ENCODE data around the gene AGK. TPM values are rescaled to one million over a fixed set of nuclear protein-coding genes. Genes with fewer than 3 reads are reported as not detected.
"Not testable (repeated sequence)": the region's sequence is repeated elsewhere in the genome, so short reads cannot be mapped to it uniquely, and the experiment has no call there.

AGK gene
- total RNA-seq, 1 donor = 43.2 TPM

DNA sequence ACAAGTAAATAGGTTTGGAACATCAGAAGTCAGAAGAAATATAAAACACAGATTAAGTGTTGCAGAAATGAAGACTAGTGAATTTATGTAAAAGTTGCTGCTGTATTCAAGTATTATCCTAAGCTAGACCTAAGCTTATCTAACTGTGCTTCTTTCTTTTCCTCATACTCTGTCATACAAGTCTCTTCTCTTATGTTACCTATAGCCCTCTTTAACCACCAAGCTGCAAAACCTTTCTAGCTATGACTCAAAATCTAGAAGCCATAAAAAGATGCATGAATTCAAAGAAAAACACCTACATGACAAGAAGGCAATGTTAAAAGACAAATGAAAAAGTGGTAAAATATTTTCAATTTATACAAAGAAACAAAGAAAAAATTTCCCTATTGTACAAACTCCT lies 127.8 kb downstream of the AGK start:
- no peak for DNase-seq (ENCODE audit: low read depth)
- H3K4me3 ChIP-seq (ENCODE audit: low read depth, low read length) = no peak overlapping the region
- TF ChIP-seq, protein P1, sequence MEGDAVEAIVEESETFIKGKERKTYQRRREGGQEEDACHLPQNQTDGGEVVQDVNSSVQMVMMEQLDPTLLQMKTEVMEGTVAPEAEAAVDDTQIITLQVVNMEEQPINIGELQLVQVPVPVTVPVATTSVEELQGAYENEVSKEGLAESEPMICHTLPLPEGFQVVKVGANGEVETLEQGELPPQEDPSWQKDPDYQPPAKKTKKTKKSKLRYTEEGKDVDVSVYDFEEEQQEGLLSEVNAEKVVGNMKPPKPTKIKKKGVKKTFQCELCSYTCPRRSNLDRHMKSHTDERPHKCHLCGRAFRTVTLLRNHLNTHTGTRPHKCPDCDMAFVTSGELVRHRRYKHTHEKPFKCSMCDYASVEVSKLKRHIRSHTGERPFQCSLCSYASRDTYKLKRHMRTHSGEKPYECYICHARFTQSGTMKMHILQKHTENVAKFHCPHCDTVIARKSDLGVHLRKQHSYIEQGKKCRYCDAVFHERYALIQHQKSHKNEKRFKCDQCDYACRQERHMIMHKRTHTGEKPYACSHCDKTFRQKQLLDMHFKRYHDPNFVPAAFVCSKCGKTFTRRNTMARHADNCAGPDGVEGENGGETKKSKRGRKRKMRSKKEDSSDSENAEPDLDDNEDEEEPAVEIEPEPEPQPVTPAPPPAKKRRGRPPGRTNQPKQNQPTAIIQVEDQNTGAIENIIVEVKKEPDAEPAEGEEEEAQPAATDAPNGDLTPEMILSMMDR (IDR thresholded peaks at IDR 0.05; ENCODE audit: insufficient read depth, low read depth, low read length) = no peak

DNA sequence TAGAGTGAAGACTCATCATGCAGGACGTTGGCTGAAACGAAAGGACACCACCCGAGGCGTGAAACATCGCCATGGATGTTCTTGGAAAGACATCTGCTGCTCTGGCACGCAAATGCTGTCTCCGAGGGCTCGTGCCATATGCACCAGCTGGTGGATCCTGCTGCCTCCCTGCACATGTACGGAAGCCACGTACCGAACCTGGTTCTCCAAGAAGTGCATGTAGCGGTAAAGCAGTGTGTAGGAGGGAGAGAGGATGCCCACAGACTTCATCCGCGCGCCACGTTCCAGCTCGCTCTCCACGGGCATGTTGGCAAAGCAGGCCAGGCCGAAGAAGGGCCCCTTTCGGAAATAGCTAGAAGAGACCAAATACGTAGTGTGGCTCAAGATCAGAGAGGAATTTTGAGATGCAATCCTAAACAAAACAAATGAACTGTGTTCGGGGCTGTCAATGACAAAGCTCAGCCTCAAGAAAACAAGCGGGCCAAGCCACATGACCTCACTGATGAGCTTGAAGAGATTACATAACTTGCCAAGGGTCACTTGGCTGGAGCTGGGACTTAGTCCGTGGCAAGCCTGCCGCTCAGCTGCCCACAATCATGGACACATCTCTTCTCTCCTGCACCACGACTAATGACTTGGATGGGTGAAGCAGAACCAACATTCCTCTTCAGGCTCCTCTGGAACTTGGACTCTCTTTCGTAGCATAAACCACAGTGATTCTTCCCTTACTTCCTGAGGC lies 134.2 kb downstream of the AGK start:
- H3K4me3 ChIP-seq (ENCODE audit: low read depth, low read length) = no peak overlapping the region
- DNase-seq (ENCODE audit: low read depth) = no peak
- TF ChIP-seq, protein P1 (IDR thresholded peaks at IDR 0.05; ENCODE audit: insufficient read depth, low read depth, low read length) = no peak

DNA sequence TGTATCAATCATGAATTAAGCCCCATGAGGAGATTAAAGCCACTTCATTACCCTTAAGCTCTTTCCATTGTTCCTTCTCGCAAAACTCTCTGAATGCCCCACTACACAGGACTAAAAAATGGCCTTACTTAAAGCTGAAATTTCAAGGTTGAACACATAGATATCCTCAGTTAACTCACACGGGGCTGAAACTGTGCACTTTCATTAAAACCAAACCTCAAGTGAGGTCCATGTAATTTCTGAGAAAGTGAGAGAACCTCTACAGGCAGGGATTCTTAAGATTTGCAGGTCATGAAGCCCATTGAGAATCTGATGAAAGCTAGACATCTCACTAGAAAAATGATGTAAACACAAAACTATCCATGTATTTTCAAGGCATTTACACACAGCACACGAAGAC lies 134.9 kb downstream of the AGK start:
- H3K4me3 ChIP-seq (ENCODE audit: low read depth, low read length) = no peak overlapping the region
- DNase-seq (ENCODE audit: low read depth) = no peak
- TF ChIP-seq, protein P1 (IDR thresholded peaks at IDR 0.05; ENCODE audit: insufficient read depth, low read depth, low read length) = no peak

GRCh38 chr7:141686670-141687069 lies 135.5 kb downstream of the AGK start:
- H3K4me3 ChIP-seq (ENCODE audit: low read depth, low read length) = no peak overlapping the region
- no peak for DNase-seq (ENCODE audit: low read depth)
- TF ChIP-seq, protein P1 (IDR thresholded peaks at IDR 0.05; ENCODE audit: insufficient read depth, low read depth, low read length) = no peak

DNA sequence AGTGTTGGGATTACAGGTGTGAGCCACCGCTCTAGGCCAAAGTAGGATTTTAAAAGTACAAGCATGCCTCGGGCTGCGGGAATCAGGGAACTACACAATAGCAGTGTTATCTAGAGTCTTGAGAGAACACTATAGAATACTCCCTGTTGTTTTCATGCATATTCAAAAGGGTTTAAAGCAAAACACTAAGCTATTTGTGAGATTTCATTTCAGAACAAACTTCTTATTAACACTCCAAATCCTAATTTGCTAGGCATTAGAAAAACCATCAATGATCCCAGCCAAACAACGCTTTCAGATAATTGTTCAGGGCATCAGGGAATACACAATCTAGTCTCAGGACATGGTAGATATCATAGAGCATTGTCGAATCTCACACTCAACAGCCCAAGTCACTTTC lies 136.8 kb downstream of the AGK start:
- no peak for DNase-seq (ENCODE audit: low read depth)
- TF ChIP-seq, protein P1 (IDR thresholded peaks at IDR 0.05; ENCODE audit: insufficient read depth, low read depth, low read length) = no peak

DNA sequence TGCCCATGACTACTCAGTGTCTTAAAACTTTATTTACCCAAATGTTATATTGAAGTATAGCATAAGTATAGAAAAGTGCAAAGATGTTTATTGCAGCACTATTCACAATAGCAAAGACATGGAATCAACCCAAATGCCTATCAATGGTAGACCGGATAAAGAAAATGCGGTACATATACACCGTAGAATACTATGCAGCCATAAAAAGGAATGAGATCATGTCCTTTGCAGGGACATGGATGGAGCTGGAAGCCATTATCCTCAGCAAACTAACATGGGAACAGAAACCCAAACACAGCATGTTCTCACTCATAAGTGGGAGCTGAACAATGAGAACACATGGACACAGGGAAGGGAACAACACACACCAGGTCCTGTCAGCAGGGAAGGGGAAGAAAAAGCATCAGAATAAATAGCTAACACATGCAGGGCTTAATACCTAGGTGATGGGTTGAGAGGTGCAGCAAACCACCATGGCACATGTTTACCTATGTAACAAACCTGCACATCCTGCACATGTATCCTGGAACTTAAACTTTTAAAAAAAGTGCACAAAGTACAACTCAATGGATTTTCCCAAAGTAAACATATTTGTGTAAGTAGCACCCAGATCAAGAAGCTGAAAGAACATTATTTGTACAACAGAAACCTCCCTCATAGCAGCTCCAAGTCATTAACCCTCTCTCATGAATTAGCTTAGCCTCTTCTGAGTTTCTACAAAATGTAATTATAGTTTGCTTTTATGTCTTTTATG lies 138.0 kb downstream of the AGK start:
- not testable (repeated sequence) for H3K4me3 ChIP-seq (ENCODE audit: low read depth, low read length)

More for the DNA sequence above, 136.8 kb downstream of the AGK start:
- H3K4me3 ChIP-seq (ENCODE audit: low read depth, low read length) = no peak overlapping the region

GRCh38 chr7:141691540-141691939 lies 140.3 kb downstream of the AGK start:
- H3K4me3 ChIP-seq (ENCODE audit: low read depth, low read length) = no peak overlapping the region
- TF ChIP-seq, protein P1 (IDR thresholded peaks at IDR 0.05; ENCODE audit: insufficient read depth, low read depth, low read length) = no peak
- no peak for DNase-seq (ENCODE audit: low read depth)

More for the DNA sequence above, 138.0 kb downstream of the AGK start:
- not testable (repeated sequence) for DNase-seq (ENCODE audit: low read depth)

Data from fibroblast of villous mesenchyme (primary cell).